Measurements from ENCODE around the gene IL22. TPM values are rescaled to one million over a fixed set of nuclear protein-coding genes. Genes with fewer than 3 reads are reported as not detected.

The IL22 gene, protein sequence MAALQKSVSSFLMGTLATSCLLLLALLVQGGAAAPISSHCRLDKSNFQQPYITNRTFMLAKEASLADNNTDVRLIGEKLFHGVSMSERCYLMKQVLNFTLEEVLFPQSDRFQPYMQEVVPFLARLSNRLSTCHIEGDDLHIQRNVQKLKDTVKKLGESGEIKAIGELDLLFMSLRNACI
- total RNA-seq (2014; rRNA removed) (not detected in 2 replicates), Bru-seq, nascent RNA (not detected), BruChase-seq, experiment 1, labeled RNA remaining after a 6-hour chase (percentile 10 among the genes with signal in this experiment), BruChase-seq, experiment 2, labeled RNA remaining after a 2-hour chase (percentile 14 among the genes with signal in this experiment)
- long read RNA-seq = 0 reads

DNA sequence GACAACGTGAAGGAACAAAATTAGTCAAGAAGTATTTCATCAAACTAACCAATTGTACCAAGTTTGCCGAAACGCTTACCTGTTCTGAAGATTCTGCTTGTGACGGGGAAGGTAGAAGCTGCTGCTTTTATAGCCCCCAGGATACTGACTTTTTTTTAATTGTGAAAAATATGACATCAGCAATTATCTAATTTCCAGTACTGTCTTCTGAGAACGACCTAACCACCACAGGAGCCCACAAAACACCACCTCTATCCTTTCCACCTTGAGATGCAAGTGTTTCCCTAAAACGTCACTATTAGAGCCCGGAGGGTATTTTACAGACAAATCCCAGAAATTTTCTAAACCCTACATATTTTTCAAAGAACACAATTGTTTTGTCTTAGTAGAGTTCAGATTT is at the start of gene IL22:
Gene IL22, minus strand, starts transcription at position 101 of the 400 bp plus-strand sequence. CDS start 156 bp downstream, outside the sequence.
- TF ChIP-seq EZH2 (IDR thresholded peaks at IDR 0.05; ENCODE audit: low read length, unreplicated experiment) (no peak), EZH2phosphoT487 (IDR thresholded peaks at IDR 0.05; ENCODE audit: borderline replicate concordance, low read length) (no peak)
- TF ChIP-seq, protein P1, sequence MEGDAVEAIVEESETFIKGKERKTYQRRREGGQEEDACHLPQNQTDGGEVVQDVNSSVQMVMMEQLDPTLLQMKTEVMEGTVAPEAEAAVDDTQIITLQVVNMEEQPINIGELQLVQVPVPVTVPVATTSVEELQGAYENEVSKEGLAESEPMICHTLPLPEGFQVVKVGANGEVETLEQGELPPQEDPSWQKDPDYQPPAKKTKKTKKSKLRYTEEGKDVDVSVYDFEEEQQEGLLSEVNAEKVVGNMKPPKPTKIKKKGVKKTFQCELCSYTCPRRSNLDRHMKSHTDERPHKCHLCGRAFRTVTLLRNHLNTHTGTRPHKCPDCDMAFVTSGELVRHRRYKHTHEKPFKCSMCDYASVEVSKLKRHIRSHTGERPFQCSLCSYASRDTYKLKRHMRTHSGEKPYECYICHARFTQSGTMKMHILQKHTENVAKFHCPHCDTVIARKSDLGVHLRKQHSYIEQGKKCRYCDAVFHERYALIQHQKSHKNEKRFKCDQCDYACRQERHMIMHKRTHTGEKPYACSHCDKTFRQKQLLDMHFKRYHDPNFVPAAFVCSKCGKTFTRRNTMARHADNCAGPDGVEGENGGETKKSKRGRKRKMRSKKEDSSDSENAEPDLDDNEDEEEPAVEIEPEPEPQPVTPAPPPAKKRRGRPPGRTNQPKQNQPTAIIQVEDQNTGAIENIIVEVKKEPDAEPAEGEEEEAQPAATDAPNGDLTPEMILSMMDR (conservative IDR thresholded peaks at IDR 0.05; ENCODE audit: low read depth, low read length) = no peak
- H4K20me1 ChIP-seq (ENCODE audit: low read length) = no peaks in the 10 kb centered on the region
- no peak within 1 kb of the TSS for H3K4me2 ChIP-seq (ENCODE audit: low read length)
- ChIA-PET POLR2A (ENCODE audit: unreplicated experiment) (no interaction called here), CTCF (no interaction called here)
- no peaks in the 10 kb centered on the region for H3K27me3 ChIP-seq (ENCODE audit: low read length)
- H3K36me3 ChIP-seq (ENCODE audit: low read depth, low read length) = no peaks in the 10 kb centered on the region
- BruUV-seq (replicated peaks) = no TSS peak
- intact Hi-C loops (cut with micrococcal nuclease) = no loop called here
- DNase-seq = no peak
- H3K79me2 ChIP-seq (ENCODE audit: low read length) = no peaks in the 10 kb centered on the region
- ATAC-seq = no peak
- H3K4me1 ChIP-seq (ENCODE audit: insufficient read depth, low read length) = peaks cover under 1% of the 10 kb centered on the region
- no peak within 1 kb of the TSS for H3K27ac ChIP-seq (ENCODE audit: low read length)
- no peaks in the 10 kb centered on the region for H3F3A ChIP-seq (ENCODE audit: low read length, unreplicated experiment)
- no peak within 1 kb of the TSS for H3K9ac ChIP-seq (ENCODE audit: low read length)
- H3K9me3 ChIP-seq (ENCODE audit: low read length) = no peaks in the 10 kb centered on the region
- no peaks in the 10 kb centered on the region for H3K9me2 ChIP-seq (replicated peaks; ENCODE audit: low read length)
- H3K4me3 ChIP-seq (ENCODE audit: low read length) = no peak within 1 kb of the TSS
- no peak within 1 kb of the TSS for H2AFZ ChIP-seq (ENCODE audit: low read length)

DNA sequence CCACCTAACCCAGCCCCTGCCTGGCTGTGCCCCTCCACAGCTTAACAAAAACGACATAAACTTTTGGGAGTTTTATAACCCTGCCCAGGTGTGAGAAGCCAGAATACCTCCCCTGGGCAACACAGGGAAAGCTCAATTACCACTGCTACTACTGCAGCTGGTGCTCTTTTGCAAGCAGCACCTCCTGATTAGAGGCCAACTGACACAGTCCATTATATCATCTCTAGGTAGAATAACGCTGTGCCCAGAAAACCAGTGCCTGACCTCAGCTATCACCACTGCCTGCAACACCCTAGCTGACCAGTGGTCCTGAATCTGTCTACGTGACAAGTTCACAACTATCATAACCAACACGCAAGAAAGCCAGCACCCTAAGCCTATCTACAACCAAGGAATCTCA is 44.5 kb upstream of the IL22 start:
- intact Hi-C loops (cut with micrococcal nuclease) = no loop called here
- Histone ChIP-seq H3K27me3 (ENCODE audit: low read length) (no peaks in the 10 kb centered on the region), H3K4me1 (ENCODE audit: insufficient read depth, low read length) (no peaks in the 10 kb centered on the region), H3K4me3 (ENCODE audit: low read length) (no peak overlapping the region), H3K9me2 (replicated peaks; ENCODE audit: low read length) (no peaks in the 10 kb centered on the region), H3K27ac (ENCODE audit: low read length) (no peak overlapping the region), H3F3A (ENCODE audit: low read length, unreplicated experiment) (no peaks in the 10 kb centered on the region), H4K20me1 (ENCODE audit: low read length) (no peaks in the 10 kb centered on the region), H3K79me2 (ENCODE audit: low read length) (no peaks in the 10 kb centered on the region), H3K36me3 (ENCODE audit: low read depth, low read length) (peaks cover 8% of the 10 kb centered on the region; the same call in 1 of the 2 replicates), H3K9me3 (ENCODE audit: low read length) (no peaks in the 10 kb centered on the region), H3K9ac (ENCODE audit: low read length) (no peak overlapping the region), H3K4me2 (ENCODE audit: low read length) (no peak overlapping the region), H2AFZ (ENCODE audit: low read length) (no peak overlapping the region)
- POLR2A ChIA-PET (ENCODE audit: unreplicated experiment) = no interaction called here
- ATAC-seq (no peak), DNase-seq (no peak)
- CTCF ChIA-PET = no interaction called here
- TF ChIP-seq, protein P1 (conservative IDR thresholded peaks at IDR 0.05; ENCODE audit: low read depth, low read length) = no peak
- no peak for TF ChIP-seq EZH2phosphoT487 (IDR thresholded peaks at IDR 0.05; ENCODE audit: borderline replicate concordance, low read length)
- no TSS peak for BruUV-seq (replicated peaks)

DNA sequence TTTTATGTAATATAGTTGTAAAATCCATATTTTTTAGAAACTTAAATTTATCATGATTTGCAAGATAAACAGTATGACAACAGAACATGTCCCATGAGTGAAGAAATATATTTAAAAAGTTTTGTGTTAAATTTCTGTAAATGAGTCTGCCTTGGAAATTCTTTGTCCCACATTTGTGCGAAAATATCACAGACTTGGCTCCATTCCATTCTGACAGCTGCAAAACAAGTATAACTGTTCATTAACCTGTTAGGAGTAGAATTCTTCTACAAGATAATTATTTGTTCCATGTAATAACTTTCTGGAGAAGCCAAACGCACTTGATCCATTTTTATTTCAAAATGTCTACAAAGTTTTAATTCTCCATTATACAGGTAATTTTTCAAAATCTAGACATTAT is 40.8 kb upstream of the IL22 start:
- Histone ChIP-seq H3K4me2 (ENCODE audit: low read length) (no peak overlapping the region), H3K4me1 (ENCODE audit: insufficient read depth, low read length) (no peaks in the 10 kb centered on the region; the same call in 1 of the 2 replicates), H3K9ac (ENCODE audit: low read length) (no peak overlapping the region), H3K79me2 (ENCODE audit: low read length) (no peaks in the 10 kb centered on the region), H3K9me2 (replicated peaks; ENCODE audit: low read length) (no peaks in the 10 kb centered on the region), H3K27me3 (ENCODE audit: low read length) (no peaks in the 10 kb centered on the region), H3K4me3 (ENCODE audit: low read length) (no peak overlapping the region), H4K20me1 (ENCODE audit: low read length) (no peaks in the 10 kb centered on the region), H3K9me3 (ENCODE audit: low read length) (no peaks in the 10 kb centered on the region), H3K36me3 (ENCODE audit: low read depth, low read length) (no peaks in the 10 kb centered on the region), H3K27ac (ENCODE audit: low read length) (no peak overlapping the region), H3F3A (ENCODE audit: low read length, unreplicated experiment) (no peaks in the 10 kb centered on the region), H2AFZ (ENCODE audit: low read length) (no peak overlapping the region)
- no TSS peak for BruUV-seq (replicated peaks)
- TF ChIP-seq EZH2 (IDR thresholded peaks at IDR 0.05; ENCODE audit: low read length, unreplicated experiment) (no peak), EZH2phosphoT487 (IDR thresholded peaks at IDR 0.05; ENCODE audit: borderline replicate concordance, low read length) (no peak)
- TF ChIP-seq, protein P1 (conservative IDR thresholded peaks at IDR 0.05; ENCODE audit: low read depth, low read length) = no peak
- CTCF ChIA-PET = no interaction called here
- ATAC-seq (no peak), DNase-seq (no peak)
- POLR2A ChIA-PET (ENCODE audit: unreplicated experiment) = no interaction called here
- intact Hi-C loops (cut with micrococcal nuclease) = no loop called here
